LNCaP clone FGC (cell line): ENCODE data around the gene CLRN3.

Source experiments
- DNase-seq: peaks from one replicate; pipeline ENCODE4 v3.0.0-alpha.2; 2011; ENCODE audit warnings: low read depth
- H3K4me3 ChIP-seq: 2 replicates; pipeline ENCODE4 v1.5.1; 2011; ENCODE audit warnings: mild to moderate bottlenecking, low read depth, low read length, control low read depth
- CTCF ChIP-seq: IDR thresholded peaks from 2 replicates; pipeline ENCODE4 v1.5.1; 2012; ENCODE audit warnings: mild to moderate bottlenecking; ENCODE audit not compliant: control insufficient read depth, insufficient read depth; ENCODE audit errors: extremely low read depth

The CLRN3 gene

GRCh38 chr10:127892743-127893142 is at the start of gene CLRN3:
Gene CLRN3, minus strand, starts transcription at chr10:127892941. Its CDS starts 157 bp downstream, at chr10:127892784.
- TF ChIP-seq CTCF, result no peak
- H3K4me3 ChIP-seq, result no peak within 1 kb of the TSS
- no peak for DNase-seq

- TF ChIP-seq CTCF, result no peak
- no peak overlapping the region for H3K4me3 ChIP-seq
- no peak for DNase-seq
These were observed 48.3 kb upstream of the CLRN3 start for GRCh38 chr10:127940866-127941640.

- no peak for TF ChIP-seq CTCF
- DNase-seq, result no peak
- no peak overlapping the region for H3K4me3 ChIP-seq
These were observed 47.1 kb upstream of the CLRN3 start for GRCh38 chr10:127939786-127940330.

GRCh38 chr10:127937915-127938463 is 45.2 kb upstream of the CLRN3 start:
- no peak overlapping the region for H3K4me3 ChIP-seq
- no peak for TF ChIP-seq CTCF
- no peak for DNase-seq

GRCh38 chr10:127937069-127937468 is 44.3 kb upstream of the CLRN3 start:
- DNase-seq, result no peak
- H3K4me3 ChIP-seq, result no peak overlapping the region
- no peak for TF ChIP-seq CTCF

- TF ChIP-seq CTCF, result no peak
- DNase-seq, result no peak
- no peak overlapping the region for H3K4me3 ChIP-seq
These were observed 42.4 kb upstream of the CLRN3 start for GRCh38 chr10:127935071-127935561.

- DNase-seq, result no peak
- H3K4me3 ChIP-seq, result no peak overlapping the region
- no peak for TF ChIP-seq CTCF
These were observed 41.6 kb upstream of the CLRN3 start for GRCh38 chr10:127934383-127934782.
